Measurements from ENCODE around the gene GATA2.

Gene GATA2

DNA sequence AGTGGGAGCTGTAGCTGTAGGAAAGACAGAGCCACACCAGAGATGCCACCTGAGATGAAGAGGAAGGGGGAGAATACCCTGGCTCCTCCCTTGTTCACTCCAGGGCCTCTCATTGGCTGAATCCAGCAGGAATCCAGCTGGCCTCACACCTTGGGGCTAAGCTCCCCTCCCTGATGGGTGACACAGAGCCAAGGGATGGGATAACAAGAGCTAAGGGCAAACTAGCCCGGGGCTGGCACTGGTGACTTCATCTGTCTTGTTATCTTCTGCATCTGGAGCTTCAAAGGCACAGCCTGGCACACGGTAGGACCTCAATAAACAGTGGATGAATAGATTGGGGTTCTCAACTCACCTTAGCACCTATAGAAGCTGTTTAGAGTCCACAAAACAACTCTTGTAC is 13.8 kb upstream of the GATA2 start:
- Histone ChIP-seq H2AFZ (ENCODE audit: low read length) (no peak overlapping the region), H3K4me1 (ENCODE audit: insufficient read depth, low read length, poor library complexity, severe bottlenecking) (no peaks in the 10 kb centered on the region), H3K9me3 (ENCODE audit: insufficient read depth, low read depth, low read length) (no peaks in the 10 kb centered on the region), H4K20me1 (ENCODE audit: insufficient read depth, low read length, poor library complexity, severe bottlenecking) (no peaks in the 10 kb centered on the region), H3F3A (ENCODE audit: low read depth) (no peaks in the 10 kb centered on the region), H3K27me3 (ENCODE audit: insufficient read depth, low read length, poor library complexity, severe bottlenecking) (no peaks in the 10 kb centered on the region), H3K4me3 (ENCODE audit: low read length, poor library complexity, severe bottlenecking) (no peak overlapping the region), H3K36me3 (ENCODE audit: insufficient read depth, low read length) (no peaks in the 10 kb centered on the region), H3K4me2 (ENCODE audit: low read depth, low read length, poor library complexity, severe bottlenecking) (no peak overlapping the region), H3K9ac (ENCODE audit: low read depth, low read length, poor library complexity, severe bottlenecking) (no peak overlapping the region), H3K9me2 (replicated peaks; ENCODE audit: low read depth, low read length) (no peaks in the 10 kb centered on the region), H3K79me2 (ENCODE audit: insufficient read depth, low read length) (no peaks in the 10 kb centered on the region)
- TF ChIP-seq, protein P1, sequence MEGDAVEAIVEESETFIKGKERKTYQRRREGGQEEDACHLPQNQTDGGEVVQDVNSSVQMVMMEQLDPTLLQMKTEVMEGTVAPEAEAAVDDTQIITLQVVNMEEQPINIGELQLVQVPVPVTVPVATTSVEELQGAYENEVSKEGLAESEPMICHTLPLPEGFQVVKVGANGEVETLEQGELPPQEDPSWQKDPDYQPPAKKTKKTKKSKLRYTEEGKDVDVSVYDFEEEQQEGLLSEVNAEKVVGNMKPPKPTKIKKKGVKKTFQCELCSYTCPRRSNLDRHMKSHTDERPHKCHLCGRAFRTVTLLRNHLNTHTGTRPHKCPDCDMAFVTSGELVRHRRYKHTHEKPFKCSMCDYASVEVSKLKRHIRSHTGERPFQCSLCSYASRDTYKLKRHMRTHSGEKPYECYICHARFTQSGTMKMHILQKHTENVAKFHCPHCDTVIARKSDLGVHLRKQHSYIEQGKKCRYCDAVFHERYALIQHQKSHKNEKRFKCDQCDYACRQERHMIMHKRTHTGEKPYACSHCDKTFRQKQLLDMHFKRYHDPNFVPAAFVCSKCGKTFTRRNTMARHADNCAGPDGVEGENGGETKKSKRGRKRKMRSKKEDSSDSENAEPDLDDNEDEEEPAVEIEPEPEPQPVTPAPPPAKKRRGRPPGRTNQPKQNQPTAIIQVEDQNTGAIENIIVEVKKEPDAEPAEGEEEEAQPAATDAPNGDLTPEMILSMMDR (conservative IDR thresholded peaks at IDR 0.05; ENCODE audit: low read length), result no peak
- no peak for TF ChIP-seq EZH2phosphoT487 (IDR thresholded peaks at IDR 0.05; ENCODE audit: borderline replicate concordance)

DNA sequence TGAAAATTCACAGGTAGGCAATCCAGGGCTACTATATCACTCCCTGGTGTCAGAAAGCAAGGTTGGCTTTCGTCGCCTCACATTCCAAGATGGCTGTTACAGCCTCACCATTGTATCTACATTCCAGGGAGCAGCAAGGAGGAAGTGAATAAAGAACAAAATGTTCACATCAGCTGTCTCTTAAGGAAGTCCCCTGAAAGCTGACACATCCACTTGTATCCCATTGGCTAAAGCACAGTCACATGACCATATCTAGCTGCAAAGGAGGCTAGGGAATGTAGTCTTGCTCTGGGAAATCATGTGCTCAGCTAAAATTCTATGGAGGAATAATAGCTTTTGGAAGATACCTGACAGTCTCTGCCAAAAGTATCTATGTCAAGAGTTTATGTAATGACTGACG is 12.8 kb upstream of the GATA2 start:
- Histone ChIP-seq H3K9ac (ENCODE audit: low read depth, low read length, poor library complexity, severe bottlenecking) (no peak overlapping the region), H3K79me2 (ENCODE audit: insufficient read depth, low read length) (no peaks in the 10 kb centered on the region), H3K4me1 (ENCODE audit: insufficient read depth, low read length, poor library complexity, severe bottlenecking) (no peaks in the 10 kb centered on the region), H3K4me2 (ENCODE audit: low read depth, low read length, poor library complexity, severe bottlenecking) (no peak overlapping the region), H4K20me1 (ENCODE audit: insufficient read depth, low read length, poor library complexity, severe bottlenecking) (no peaks in the 10 kb centered on the region), H3F3A (ENCODE audit: low read depth) (no peaks in the 10 kb centered on the region), H3K9me2 (replicated peaks; ENCODE audit: low read depth, low read length) (no peaks in the 10 kb centered on the region), H3K9me3 (ENCODE audit: insufficient read depth, low read depth, low read length) (no peaks in the 10 kb centered on the region), H2AFZ (ENCODE audit: low read length) (no peak overlapping the region), H3K4me3 (ENCODE audit: low read length, poor library complexity, severe bottlenecking) (no peak overlapping the region), H3K36me3 (ENCODE audit: insufficient read depth, low read length) (no peaks in the 10 kb centered on the region), H3K27me3 (ENCODE audit: insufficient read depth, low read length, poor library complexity, severe bottlenecking) (no peaks in the 10 kb centered on the region)
- TF ChIP-seq, protein P1 (conservative IDR thresholded peaks at IDR 0.05; ENCODE audit: low read length), result no peak
- TF ChIP-seq EZH2phosphoT487 (IDR thresholded peaks at IDR 0.05; ENCODE audit: borderline replicate concordance), result no peak

DNA sequence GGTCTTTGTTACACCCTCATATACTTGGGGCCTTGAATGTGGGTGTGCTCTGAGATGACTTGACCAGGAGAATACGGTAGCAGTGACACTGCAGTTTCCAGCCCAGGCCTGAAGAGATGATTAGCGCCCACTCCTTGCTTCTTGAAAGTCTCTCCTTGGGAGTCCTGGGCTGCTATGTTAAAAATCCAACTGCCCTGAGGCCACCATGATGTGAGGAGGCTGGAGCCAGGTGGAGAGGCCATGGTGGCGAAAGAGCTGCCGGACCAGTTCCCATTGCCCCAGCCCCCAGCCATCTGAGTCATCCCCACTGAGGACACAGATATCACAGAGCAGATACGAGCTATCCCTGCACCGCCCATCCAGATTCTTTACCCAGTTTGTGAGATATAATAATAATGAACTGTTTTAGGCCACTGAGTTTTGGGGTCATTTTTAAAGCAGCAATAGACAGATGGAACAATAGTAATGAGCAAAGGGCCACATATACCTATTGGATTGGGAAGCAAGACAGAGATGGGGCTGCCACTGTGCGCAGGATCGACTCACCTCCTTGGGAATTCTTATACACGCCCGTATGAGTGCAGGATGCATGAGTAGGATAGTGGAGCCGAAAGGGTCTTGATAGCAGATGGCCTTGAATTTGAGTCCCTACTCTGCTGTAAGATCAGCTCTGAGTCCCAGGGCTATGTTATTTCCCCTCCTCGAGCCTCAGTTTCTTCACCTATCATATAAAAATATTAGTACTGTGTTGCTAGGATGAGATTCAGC is 12.1 kb upstream of the GATA2 start:
- no peaks in the 10 kb centered on the region for H3K9me3 ChIP-seq (ENCODE audit: insufficient read depth, low read depth, low read length)
- no peaks in the 10 kb centered on the region for H3K27me3 ChIP-seq (ENCODE audit: insufficient read depth, low read length, poor library complexity, severe bottlenecking)
- H3K9ac ChIP-seq (ENCODE audit: low read depth, low read length, poor library complexity, severe bottlenecking), result no peak overlapping the region
- no peaks in the 10 kb centered on the region for H4K20me1 ChIP-seq (ENCODE audit: insufficient read depth, low read length, poor library complexity, severe bottlenecking)
- no peak overlapping the region for H2AFZ ChIP-seq (ENCODE audit: low read length)
- H3K4me3 ChIP-seq (ENCODE audit: low read length, poor library complexity, severe bottlenecking), result no peak overlapping the region
- H3K9me2 ChIP-seq (replicated peaks; ENCODE audit: low read depth, low read length), result no peaks in the 10 kb centered on the region
- TF ChIP-seq, protein P1 (conservative IDR thresholded peaks at IDR 0.05; ENCODE audit: low read length), result no peak
- no peak for TF ChIP-seq EZH2phosphoT487 (IDR thresholded peaks at IDR 0.05; ENCODE audit: borderline replicate concordance)
- no peaks in the 10 kb centered on the region for H3F3A ChIP-seq (ENCODE audit: low read depth)
- no peaks in the 10 kb centered on the region for H3K79me2 ChIP-seq (ENCODE audit: insufficient read depth, low read length)
- no peaks in the 10 kb centered on the region for H3K36me3 ChIP-seq (ENCODE audit: insufficient read depth, low read length)
- no peak overlapping the region for H3K4me2 ChIP-seq (ENCODE audit: low read depth, low read length, poor library complexity, severe bottlenecking)
- H3K4me1 ChIP-seq (ENCODE audit: insufficient read depth, low read length, poor library complexity, severe bottlenecking), result no peaks in the 10 kb centered on the region

Measured in Loucy (cell line).